K562 (cell line): Measurements from ENCODE around the gene SLC25A20. TPM values are rescaled to one million over a fixed set of nuclear protein-coding genes. Genes with fewer than 3 reads are reported as not detected.

Experiments used
- ATAC-seq: fragments of 200-7000 bp; cut with Tn5 transposase; 3 replicates; pipeline ENCODE4 v1.9.1; 2020; ENCODE audit warnings: moderate library complexity
- BruUV-seq: library from RNA; stranded (reverse); fragments of 400-500 nt; replicated peaks from 2 replicates; lab custom pipeline; 2021; lab: Mats Ljungman, UMichigan
- CTCF ChIA-PET: fragments of 300-600 bp; formaldehyde crosslinking; extraction: SDS; loops from one replicate; lab custom pipeline; 2021; ENCODE audit warnings: low intra/inter-chr PET ratio; lab: Yijun Ruan, JAX
- POLR2A ChIA-PET: fragments of 300-600, 350-650 bp; sonication (Branson Sonifier 250); formaldehyde crosslinking; extraction: SDS; loops from one replicate; lab custom pipeline; 2021; ENCODE audit warnings: antibody characterized with exemption, inconsistent platforms; lab: Yijun Ruan, JAX
- DNase-seq, 4 experiments: peaks; one replicate each; pipeline versions ENCODE4 v3.0.0 to v3.0.0-alpha.2; 2011 to 2018; ENCODE audit warnings: low spot score in 3 of 4, mixed read lengths in 3 of 4; ENCODE audit errors: extremely low read depth in 1 of 4
- FAIRE-seq: peaks from 2 replicates; lab custom pipeline; 2011; peaks lifted over from hg19 to GRCh38; lab: Jason Lieb, UNC
- H2AFZ ChIP-seq: 2 replicates; pipeline ENCODE4 v1.6.0; 2011; ENCODE audit warnings: low read depth, low read length, control low read depth, inconsistent platforms
- H3K27ac ChIP-seq: fragments of 200-600 bp; 3 replicates; pipeline ENCODE4 v1.8.0; 2011; ENCODE audit warnings: low read depth, mild to moderate bottlenecking, control low read depth, inconsistent platforms, low read length, moderate library complexity, mixed read lengths; ENCODE audit errors: extremely low read depth
- H3K27me3 ChIP-seq, 2 experiments: fragments of 300-600 bp in 1 of 2; 2 replicates in 1 of 2; 3 replicates in 1 of 2; pipeline versions ENCODE4 v1.6.0 to v1.8.0; 2011; ENCODE audit warnings: inconsistent platforms in 2 of 2, low read length in 2 of 2, mild to moderate bottlenecking in 1 of 2, mixed read lengths in 1 of 2, moderate library complexity in 1 of 2; ENCODE audit not compliant: control insufficient read depth in 2 of 2, insufficient read depth in 2 of 2
- H3K36me3 ChIP-seq: fragments of 300-600 bp; 3 replicates; pipeline ENCODE4 v1.8.0; 2011; ENCODE audit warnings: mild to moderate bottlenecking, low read length, inconsistent platforms; ENCODE audit not compliant: control insufficient read depth, insufficient read depth
- H3K4me1 ChIP-seq, 2 experiments: fragments of 200-600 bp in 1 of 2; replicated peaks in 1 of 2; 2 replicates in 1 of 2; 3 replicates in 1 of 2; pipeline versions ENCODE4 v1.5.1 to v1.8.0; 2011; ENCODE audit warnings: inconsistent platforms in 2 of 2, low read length in 2 of 2, mild to moderate bottlenecking in 1 of 2, mixed read lengths in 1 of 2, moderate library complexity in 1 of 2; ENCODE audit not compliant: control insufficient read depth in 2 of 2, insufficient read depth in 2 of 2
- H3K4me2 ChIP-seq: 2 replicates; pipeline ENCODE4 v1.6.1; 2011; ENCODE audit warnings: low read length, control low read depth, inconsistent platforms, mixed read lengths; ENCODE audit not compliant: insufficient read depth
- H3K4me3 ChIP-seq: fragments of 200-600 bp; sonication (generic), shearing (Covaris generic); 2 replicates; pipeline ENCODE4 v1.5.1; 2016; ENCODE audit warnings: control low read depth, inconsistent platforms
- H3K79me2 ChIP-seq: fragments of 200-600 bp; 3 replicates; pipeline ENCODE4 v1.8.0; 2011; ENCODE audit warnings: low read length, inconsistent platforms; ENCODE audit not compliant: control insufficient read depth, insufficient read depth
- H3K9ac ChIP-seq, 2 experiments: 2 replicates each; pipeline versions ENCODE4 v1.6.0 to v1.6.1; 2011; ENCODE audit warnings: low read depth in 2 of 2, low read length in 2 of 2, control low read depth in 1 of 2, inconsistent platforms in 1 of 2, mild to moderate bottlenecking in 1 of 2, mixed read lengths in 1 of 2; ENCODE audit not compliant: insufficient read depth in 1 of 2
- H3K9me1 ChIP-seq: one replicate; pipeline ENCODE4 v1.6.0; 2011; ENCODE audit warnings: inconsistent platforms, mild to moderate bottlenecking, low read length, moderate library complexity; ENCODE audit not compliant: control insufficient read depth, insufficient read depth
- H3K9me3 ChIP-seq: replicated peaks from 2 replicates; pipeline ENCODE4 v1.5.1; 2011; ENCODE audit warnings: low read depth, low read length, inconsistent platforms; ENCODE audit not compliant: control insufficient read depth, insufficient read depth
- H4K20me1 ChIP-seq: replicated peaks from 2 replicates; pipeline ENCODE4 v1.6.1; 2011; ENCODE audit warnings: low read length, inconsistent platforms, mixed read lengths; ENCODE audit not compliant: control insufficient read depth, insufficient read depth
- ESRRA ChIP-seq: fragments of 450-650 bp; IDR thresholded peaks from 2 replicates; pipeline ENCODE4 v1.6.1; 2014; ENCODE audit warnings: low read depth, mild to moderate bottlenecking, moderate library complexity, borderline replicate concordance
- NFE2L1 ChIP-seq: fragments of 450-650 bp; IDR thresholded peaks from 2 replicates; pipeline ENCODE4 v1.6.1; 2016; ENCODE audit warnings: missing genetic modification characterization, low read depth, mild to moderate bottlenecking, missing compliant biosample characterization, moderate library complexity, borderline replicate concordance
- NR3C1 ChIP-seq: sonication (generic); formaldehyde crosslinking; IDR thresholded peaks from 2 replicates; pipeline ENCODE4 v1.8.1; 2022; ENCODE audit warnings: missing genetic modification reagents
- RBM25 ChIP-seq: fragments of 200-400 bp; formaldehyde crosslinking; IDR thresholded peaks from 2 replicates; pipeline ENCODE4 v1.6.1; 2018; ENCODE audit warnings: low read length, low read depth, moderate library complexity; ENCODE audit not compliant: severe bottlenecking
- WGBS: fragments of 100-300 bp; shearing (Covaris generic); methylation state at CpG from one replicate; pipeline ENCODE4 v1.1.6; 2016; ENCODE audit warnings: low coverage, mixed read lengths; ENCODE audit not compliant: insufficient coverage; ENCODE audit errors: missing lambda C conversion rate; 5-methylcytosine and 5-hydroxymethylcytosine counted together
- in situ Hi-C: fragments of 300-500 bp; cut with MboI; formaldehyde crosslinking; loops from 4 replicates; pipeline ENCODE4 v1.15.0; 2018; ENCODE audit warnings: inconsistent platforms, mixed read lengths
- intact Hi-C: fragments of 100-400 bp; cut with micrococcal nuclease; formaldehyde crosslinking; loops from 2 replicates; pipeline ENCODE4 v1.14.2; 2022
- polyA plus RNA-seq, 8 experiments: library from polyadenylated mRNA; depleted of rRNA in 4 of 8; stranded (reverse) in 5 of 8; unstranded in 3 of 8; fragments of >200 nt; fragmentation: Nextera tagmentation in 2 of 8; fragmentation: Illumina TruSeq in 1 of 8; extraction: Ambion mirVana in 2 of 8; extraction: Trizol in 1 of 8; gene quantifications; 2 replicates each; pipeline versions ENCODE4 v1.2.1 to v1.2.3, GENCODE V29; 2011 to 2014; ENCODE audit warnings: inconsistent platforms in 1 of 8, missing spikeins in 1 of 8
- total RNA-seq, 7 experiments: library from RNA; depleted of rRNA in 6 of 7; stranded (reverse); fragments of >200 nt in 6 of 7; fragmentation: Illumina TruSeq in 2 of 7; extraction: Trizol in 2 of 7; gene quantifications; 2 replicates each; pipeline versions ENCODE4 v1.2.1 to v1.2.3, GENCODE V29; 2011 to 2021; ENCODE audit warnings: low replicate concordance in 1 of 7

SLC25A20 gene
- total and polyA plus RNA-seq, 9 of the 15 experiments (the other 6 are each of a cell fraction or from before 2014, with no cell fraction given), result 14.3 to 48.1 (median 21.6) TPM

- Histone ChIP-seq H3K4me3 (no peak overlapping the region), H2AFZ (no peak overlapping the region), H3K9ac (no peak overlapping the region), H3K9me3 (no peaks in the 10 kb centered on the region), H3K4me2 (no peak overlapping the region), H3K4me1 (no peaks in the 10 kb centered on the region; a peak in 1 of 5 replicates), H4K20me1 (no peaks in the 10 kb centered on the region), H3K36me3 (peaks cover 3% of the 10 kb centered on the region; the same call in 1 of the 3 replicates), H3K27me3 (no peaks in the 10 kb centered on the region), H3K9me1 (no peaks in the 10 kb centered on the region), H3K79me2 (peaks cover 14% of the 10 kb centered on the region; the same call in 2 of the 3 replicates), H3K27ac (no peak overlapping the region)
- WGBS, result 78% methylated on average over 7 of the region's 7 CpGs
- intact Hi-C loops, result no loop called here
- ATAC-seq, result peak; percentile 56; the same call in 2 of the 3 replicates
- DNase-seq, result no peak
- POLR2A ChIA-PET, result interaction anchor here (0.5 to 1.1 kb wide), 3 partner anchors 9 to 80 kb away, joined by 3 read pairs; no protein-coding TSS in a partner anchor
- no TSS peak for BruUV-seq
- CTCF ChIA-PET, result no interaction called here
- TF ChIP-seq ESRRA (peak; percentile 62), NR3C1 (no peak), RBM25 (peak; percentile 55), NFE2L1 (tag) (no peak)
- peak; percentile 51 for FAIRE-seq
- in situ Hi-C loops, result no loop called here
These were observed 79.2 kb downstream of the SLC25A20 start for GRCh38 chr3:48819234-48820221.
